ENCODE data around the gene ATP9B.
"Not testable (repeated sequence)": the region's sequence is repeated elsewhere in the genome, so short reads cannot be mapped to it uniquely, and the experiment has no call there.

ATP9B gene

GRCh38 chr18:79071037-79071436, 1.8 kb downstream of the ATP9B start:
- no peak for DNase-seq (ENCODE audit: low read depth)

GRCh38 chr18:79071503-79072210, 2.5 kb downstream of the ATP9B start:
- no peak for DNase-seq (ENCODE audit: low read depth)

DNA sequence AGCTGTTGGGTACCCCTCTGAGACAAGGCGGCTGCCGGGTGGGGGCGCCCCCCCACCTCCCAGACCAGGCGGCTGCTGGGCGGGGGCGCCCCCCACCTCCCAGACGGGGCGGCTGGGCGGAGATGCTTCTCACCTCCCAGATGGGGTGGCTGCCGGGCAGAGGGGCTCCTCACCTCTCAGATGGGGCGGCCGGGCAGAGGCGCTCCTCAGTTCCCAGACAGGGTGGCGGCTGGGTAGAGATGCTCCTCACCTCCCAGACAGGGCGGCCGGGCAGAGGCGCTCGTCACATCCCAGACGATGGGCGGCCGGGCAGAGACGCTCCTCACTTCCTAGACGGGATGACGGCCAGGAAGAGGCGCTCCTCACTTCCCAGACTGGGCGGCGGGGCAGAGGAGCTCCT, 3.5 kb downstream of the ATP9B start:
- DNase-seq (ENCODE audit: low read depth), result not testable (repeated sequence)

DNA sequence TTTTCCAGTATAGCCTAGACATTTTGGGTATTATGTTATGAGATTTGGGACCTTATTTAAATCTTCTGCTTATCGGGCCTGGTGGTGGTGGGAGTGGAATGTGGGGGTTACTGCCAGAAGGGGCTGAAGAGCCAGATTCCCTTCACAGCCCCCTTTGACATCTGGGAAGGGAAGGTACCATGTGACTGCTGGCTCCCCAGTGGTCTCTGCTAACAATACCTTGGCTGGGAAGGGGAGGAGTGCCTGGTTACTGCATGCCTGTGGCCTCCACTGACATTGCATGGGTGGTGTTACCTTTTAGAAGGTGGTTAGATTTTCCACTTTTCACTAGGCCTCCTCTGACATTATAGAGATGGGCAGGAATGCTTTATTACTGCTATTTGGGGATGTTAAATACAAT, 8.0 kb downstream of the ATP9B start:
- no peak for DNase-seq (ENCODE audit: low read depth)

DNA sequence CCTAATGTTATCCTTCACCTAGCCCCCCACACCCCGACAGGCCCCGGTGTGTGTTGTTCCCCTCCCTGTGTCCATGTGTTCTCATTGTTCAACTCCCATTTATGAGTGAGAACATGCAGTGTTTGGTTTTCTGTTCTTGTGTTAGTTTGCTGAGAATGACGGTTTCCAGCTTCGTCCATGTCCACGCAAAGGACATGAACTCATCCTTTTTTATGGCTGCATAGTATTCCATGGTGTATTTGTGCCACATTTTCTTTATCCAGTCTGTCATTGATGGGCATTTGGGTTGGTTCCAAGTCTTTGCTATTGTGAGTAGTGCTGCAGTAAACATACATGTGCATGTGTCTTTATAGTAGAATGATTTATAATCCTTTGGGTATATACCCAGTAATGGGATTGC, 9.6 kb downstream of the ATP9B start:
- not testable (repeated sequence) for DNase-seq (ENCODE audit: low read depth)

DNA sequence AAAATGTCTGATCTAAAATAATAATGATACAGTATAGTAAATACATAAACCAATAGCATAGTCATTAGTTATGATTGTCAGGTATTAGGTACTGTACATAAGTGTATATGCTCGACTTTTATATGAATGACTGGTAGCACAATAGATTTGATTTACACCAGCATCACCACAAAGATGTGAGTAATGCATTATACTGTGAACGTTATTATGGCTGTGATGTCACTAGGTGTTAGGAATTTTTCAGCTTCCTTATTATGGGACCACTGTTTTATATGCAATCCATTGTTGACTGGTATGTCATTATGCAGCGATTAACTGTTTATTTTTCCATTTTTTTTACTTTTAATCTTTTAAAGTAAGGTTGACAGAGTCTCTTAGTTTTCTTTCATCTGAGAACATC, 23.7 kb downstream of the ATP9B start:
- DNase-seq (ENCODE audit: low read depth), result no peak

DNA sequence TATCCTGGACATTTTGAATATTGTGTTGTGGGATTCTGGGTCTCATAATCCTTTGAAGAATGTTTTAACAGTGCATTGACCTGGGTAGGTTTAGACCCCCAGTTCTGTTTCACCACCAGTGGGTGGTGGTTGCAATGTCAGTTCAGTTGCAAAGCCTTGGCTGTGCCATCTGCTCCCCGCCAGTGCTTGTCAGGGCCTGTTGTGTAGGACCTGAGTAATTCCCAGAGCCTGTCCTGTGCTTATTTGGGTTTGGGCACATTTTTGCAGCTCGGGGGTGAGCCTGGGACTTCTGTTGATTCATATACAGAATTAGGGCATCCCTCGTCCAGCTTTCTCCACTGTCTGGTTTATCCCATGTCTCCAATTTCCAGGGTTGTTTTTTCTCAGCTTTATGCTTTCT, 24.8 kb downstream of the ATP9B start:
- DNase-seq (ENCODE audit: low read depth), result no peak

DNA sequence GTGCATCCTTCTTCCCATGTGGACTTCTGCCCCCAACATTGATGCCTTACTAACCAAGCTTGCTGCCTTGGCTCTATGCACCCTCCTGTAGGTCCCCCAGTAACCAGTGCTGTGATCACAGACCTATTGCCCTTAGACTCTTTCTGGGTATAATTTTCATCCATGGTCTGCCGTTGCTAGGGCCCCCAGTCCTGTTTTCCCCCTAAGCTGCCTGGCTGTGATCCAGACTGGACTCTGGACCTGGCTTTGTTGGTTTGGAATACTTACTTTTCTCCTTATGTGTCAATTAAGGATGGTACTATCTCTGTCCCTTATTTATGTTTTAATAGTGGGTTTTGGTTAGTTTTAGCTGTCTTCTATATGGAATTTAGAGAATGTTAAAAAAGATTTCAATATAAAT, 26.0 kb downstream of the ATP9B start:
- no peak for DNase-seq (ENCODE audit: low read depth)

GRCh38 chr18:79100944-79101343, 31.8 kb downstream of the ATP9B start:
- DNase-seq (ENCODE audit: low read depth), result no peak

DNA sequence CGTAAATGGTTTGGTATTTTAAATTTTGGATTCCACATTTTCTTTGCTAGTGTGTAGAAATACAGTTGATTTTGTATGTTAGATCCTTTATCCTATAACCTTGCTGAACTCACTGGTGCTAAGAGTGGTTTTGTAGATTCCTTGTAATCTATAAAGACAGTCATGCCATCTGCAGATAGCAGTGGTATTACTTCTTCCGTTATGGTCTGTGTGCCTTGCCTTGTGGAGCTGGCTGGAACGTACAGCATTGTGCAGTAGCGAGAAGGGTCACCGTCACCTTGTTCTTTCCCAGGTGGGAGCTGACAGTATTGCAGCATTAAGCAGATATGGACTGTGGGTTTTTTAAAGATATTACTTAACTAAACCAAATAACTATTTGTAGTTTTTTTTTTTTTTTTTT, 33.7 kb downstream of the ATP9B start:
- DNase-seq (ENCODE audit: low read depth), result no peak

GRCh38 chr18:79104137-79104536, 34.9 kb downstream of the ATP9B start:
- DNase-seq (ENCODE audit: low read depth), result no peak

GRCh38 chr18:79105455-79105854, 36.3 kb downstream of the ATP9B start:
- DNase-seq (ENCODE audit: low read depth), result no peak

DNA sequence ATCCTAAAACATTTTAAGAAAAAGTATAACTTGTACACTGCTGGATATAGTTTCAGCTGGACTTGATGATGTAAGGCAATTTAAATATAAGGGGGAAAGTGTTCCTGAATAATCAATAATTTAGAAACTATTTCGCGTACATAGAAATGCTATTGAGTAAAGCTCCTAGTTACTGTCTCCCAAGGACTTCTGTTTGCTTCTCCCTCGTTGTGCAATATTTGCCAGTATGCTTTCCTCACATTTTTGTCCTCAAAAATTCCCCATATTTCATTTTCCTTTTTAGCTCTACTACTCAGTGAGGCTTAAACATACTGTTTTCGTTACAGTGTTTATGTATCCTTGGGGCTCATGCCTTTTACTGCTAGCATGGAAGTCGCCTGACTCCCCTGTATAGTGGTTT, 36.9 kb downstream of the ATP9B start:
- no peak for DNase-seq (ENCODE audit: low read depth)

DNA sequence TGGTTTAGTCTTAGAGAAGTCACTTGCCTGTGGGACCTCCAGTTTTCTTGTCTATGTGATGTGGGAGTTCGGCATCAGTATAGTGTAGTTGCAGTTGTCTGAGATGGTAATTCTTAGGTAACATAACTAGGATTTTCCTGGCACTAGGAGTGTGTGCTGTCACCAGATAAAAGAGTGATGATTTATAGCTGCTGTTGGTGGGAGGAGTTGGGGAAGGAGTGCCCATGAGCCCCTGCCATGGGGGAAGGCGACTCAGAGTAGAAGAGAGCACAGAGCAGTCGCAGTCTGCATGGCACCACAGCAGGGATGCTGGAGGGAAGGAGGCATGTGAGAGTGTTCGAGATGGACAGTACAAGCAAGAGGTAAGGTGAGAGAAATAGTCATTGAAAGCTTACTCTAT, 38.7 kb downstream of the ATP9B start:
- DNase-seq (ENCODE audit: low read depth), result no peak

- DNase-seq (ENCODE audit: low read depth), result no peak
These were observed 39.5 kb downstream of the ATP9B start for GRCh38 chr18:79108549-79109215.

GRCh38 chr18:79111483-79111882, 42.3 kb downstream of the ATP9B start:
- DNase-seq (ENCODE audit: low read depth), result no peak

- no peak for DNase-seq (ENCODE audit: low read depth)
These were observed 48.2 kb downstream of the ATP9B start for GRCh38 chr18:79117385-79117784.

DNA sequence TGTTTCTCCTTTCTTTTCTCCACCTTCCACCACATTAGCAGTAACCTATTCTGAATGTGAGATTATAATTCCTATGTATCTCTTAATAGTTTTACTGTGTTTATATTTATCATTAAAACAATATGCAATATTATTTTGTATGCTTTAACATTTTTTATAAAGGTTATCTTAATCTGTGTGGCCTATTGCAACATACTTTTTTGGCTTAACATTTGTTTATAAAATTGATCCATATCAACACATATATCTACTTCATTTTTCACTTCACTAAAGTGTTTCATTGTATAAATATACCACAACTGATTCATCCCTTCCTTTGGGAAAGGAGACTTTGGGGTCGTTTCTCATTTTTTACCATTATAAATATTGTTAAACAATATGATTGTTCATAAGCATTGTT, 48.6 kb downstream of the ATP9B start:
- no peak for DNase-seq (ENCODE audit: low read depth)

- DNase-seq (ENCODE audit: low read depth), result no peak
These were observed 49.6 kb downstream of the ATP9B start for GRCh38 chr18:79118797-79119196.

GRCh38 chr18:79121746-79122474, 52.7 kb downstream of the ATP9B start:
- no peak for DNase-seq (ENCODE audit: low read depth)

DNA sequence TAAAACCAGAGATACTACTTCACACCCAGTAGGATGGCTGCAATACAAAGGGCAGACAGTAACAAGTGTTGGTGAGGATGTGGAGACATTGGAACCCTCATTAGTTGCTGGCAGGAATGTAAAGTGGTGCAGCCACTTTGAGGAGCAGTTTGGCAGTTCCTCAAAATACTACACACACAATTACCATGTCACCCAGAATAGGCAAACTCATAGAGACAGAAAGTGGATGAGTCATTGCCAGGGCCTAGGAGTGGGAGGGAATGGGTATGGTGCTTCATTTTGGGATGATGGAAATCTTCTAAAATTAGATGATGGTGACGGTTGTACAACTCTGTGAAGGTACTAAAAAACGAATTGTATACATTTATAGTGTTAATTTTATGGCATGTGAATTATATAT, 54.8 kb downstream of the ATP9B start:
- DNase-seq (ENCODE audit: low read depth), result no peak

- DNase-seq (ENCODE audit: low read depth), result no peak
These were observed 59.9 kb downstream of the ATP9B start for GRCh38 chr18:79129120-79129519.

DNA sequence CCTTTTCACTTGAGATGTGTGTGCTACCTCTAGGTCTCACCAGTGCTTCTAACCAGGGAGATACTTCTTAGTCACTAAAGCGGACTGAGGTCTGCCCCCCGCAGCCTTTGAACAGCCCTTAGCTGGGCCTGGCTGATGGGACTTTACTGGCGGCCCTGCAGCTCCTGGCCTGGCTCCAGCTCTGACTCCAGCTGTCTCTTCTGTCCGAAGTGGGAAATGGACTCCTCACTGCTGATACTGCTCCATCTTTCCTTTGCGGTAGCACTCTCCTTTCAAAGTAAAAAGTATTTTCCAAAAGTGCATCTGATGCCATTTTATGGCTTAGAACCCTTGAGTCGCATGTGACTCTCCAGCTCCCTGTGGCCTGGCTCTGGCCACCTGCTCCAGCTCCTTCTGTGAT, 64.5 kb downstream of the ATP9B start:
- no peak for DNase-seq (ENCODE audit: low read depth)
